Retinal pigment epithelial cell (primary cell): Measurements from ENCODE around the gene SLX4IP.

ENCODE experiments used
- DNase-seq: peaks from one replicate; pipeline ENCODE4 v3.0.0-alpha.2; 2010; ENCODE audit warnings: low read depth
- H3K4me3 ChIP-seq: 2 replicates; pipeline ENCODE4 v1.5.1; 2011; ENCODE audit warnings: mild to moderate bottlenecking, low read length, control low read depth, moderate library complexity
- CTCF ChIP-seq: conservative IDR thresholded peaks from 2 replicates; pipeline ENCODE4 v1.5.1; 2011; ENCODE audit warnings: low read depth, low read length, control low read depth, inconsistent platforms

Gene SLX4IP

DNA sequence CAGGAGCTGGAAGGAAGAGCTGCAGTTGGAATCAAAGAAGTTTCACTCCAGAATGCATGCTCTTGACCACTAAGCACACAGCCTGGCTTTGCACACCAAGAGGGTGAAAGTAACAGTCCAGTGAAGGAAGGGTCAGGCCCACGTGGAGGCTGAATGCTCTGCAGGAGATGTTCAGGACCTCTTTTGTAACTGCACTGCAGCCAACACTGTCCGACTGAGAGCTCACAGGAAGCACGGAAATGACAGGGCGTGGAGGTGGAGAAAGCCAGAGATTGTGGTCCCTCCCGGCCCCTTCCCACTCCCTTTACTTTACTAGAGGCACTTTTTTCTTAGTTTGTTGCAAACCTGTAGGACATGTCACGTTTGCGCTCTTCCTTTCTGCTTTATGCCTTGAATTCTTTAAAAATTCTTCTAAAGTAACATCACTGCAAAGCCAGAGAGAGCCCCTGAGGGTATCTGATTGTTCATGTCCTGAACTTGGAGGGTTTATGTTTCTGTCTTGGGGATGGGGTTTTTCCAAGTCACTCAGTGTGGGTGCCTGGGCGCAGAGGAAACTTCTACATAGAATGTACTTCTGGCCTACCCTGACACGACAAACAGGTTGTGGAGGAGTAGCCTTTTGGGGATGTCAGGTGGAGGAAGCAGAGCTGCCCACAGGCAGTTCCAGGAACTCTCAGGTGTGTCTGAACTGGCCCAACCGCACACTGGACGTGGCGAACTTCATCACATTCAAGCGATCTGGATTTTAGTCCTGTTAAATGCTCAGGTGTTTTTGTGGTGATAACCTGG, 197.8 kb downstream of the SLX4IP start:
- no peak for DNase-seq
- no peak overlapping the region for H3K4me3 ChIP-seq
- no peak for TF ChIP-seq CTCF

DNA sequence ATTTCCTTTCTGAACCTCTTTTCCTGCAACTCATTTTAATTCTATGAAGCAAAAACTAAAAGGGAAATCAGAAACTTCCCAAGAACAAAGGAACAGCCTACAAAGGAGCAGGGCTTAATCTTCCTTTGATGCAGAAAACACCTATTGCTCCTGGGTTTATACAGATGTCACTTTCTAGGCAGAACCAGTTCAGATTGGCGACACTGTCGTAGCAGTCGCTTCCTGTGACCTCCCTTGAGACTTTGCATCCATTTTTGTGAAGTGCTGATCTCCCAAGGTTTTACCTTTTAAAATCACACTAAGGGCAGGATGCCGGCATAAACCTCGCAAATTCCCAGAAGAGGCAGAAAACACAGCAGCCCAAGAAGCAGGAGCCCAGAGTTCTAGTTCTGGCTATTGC, 198.6 kb downstream of the SLX4IP start:
- no peak overlapping the region for H3K4me3 ChIP-seq
- TF ChIP-seq CTCF = no peak
- no peak for DNase-seq

DNA sequence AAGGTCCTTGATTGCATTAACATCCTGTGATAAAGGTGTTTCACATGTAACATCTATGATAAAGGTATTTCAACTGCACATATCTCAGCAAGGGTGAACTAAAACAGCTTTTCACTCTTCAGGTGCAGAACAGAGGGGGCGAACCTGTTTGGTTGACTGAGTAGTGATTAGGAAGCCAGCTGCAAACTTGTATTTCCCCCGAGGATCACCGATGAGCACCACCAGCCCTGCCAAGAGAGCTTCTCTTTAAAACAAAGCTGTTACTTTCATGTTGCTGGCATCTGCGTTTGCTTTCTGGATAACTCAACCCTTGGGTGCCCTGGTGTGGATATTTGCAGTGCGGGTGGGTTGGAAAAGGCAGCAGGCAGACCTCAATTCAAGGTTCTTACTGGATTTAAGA, 199.1 kb downstream of the SLX4IP start:
- TF ChIP-seq CTCF = no peak
- DNase-seq = no peak
- H3K4me3 ChIP-seq = no peak overlapping the region

DNA sequence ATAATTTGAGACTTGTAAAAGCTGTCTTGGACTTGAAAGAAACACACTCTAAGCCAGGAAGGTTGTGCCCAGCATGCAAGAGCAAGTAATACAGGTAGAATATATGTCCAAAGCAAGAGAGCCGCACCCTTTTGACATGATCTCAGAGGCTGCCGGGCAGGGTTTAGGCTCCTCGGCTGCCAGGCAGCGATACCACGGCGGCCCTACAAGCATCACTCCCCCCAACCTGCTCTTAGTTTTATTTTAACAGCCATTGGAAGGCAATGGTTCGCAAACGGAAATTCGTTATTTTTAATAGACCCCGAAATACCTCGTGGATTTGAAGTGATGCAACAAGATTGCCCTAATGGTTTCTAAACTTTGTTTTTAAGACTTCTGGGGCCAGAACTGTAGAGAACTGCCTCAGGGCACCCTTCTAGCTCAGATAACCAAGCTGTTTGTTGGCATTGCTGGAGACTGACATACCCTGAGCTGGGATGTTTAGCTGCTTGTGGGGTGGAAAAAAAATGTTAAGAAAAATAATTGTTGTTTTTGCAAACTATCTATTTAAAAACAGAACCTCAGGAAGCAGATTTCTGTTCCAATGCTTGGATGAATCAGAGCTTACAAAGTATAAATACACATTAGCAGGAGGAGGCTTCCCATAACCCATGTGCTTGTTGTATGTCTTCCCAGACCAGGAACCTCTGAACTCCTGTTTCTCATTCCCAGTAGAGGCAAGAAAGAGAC, 199.7 kb downstream of the SLX4IP start:
- DNase-seq = no peak
- TF ChIP-seq CTCF = no peak
- no peak overlapping the region for H3K4me3 ChIP-seq

DNA sequence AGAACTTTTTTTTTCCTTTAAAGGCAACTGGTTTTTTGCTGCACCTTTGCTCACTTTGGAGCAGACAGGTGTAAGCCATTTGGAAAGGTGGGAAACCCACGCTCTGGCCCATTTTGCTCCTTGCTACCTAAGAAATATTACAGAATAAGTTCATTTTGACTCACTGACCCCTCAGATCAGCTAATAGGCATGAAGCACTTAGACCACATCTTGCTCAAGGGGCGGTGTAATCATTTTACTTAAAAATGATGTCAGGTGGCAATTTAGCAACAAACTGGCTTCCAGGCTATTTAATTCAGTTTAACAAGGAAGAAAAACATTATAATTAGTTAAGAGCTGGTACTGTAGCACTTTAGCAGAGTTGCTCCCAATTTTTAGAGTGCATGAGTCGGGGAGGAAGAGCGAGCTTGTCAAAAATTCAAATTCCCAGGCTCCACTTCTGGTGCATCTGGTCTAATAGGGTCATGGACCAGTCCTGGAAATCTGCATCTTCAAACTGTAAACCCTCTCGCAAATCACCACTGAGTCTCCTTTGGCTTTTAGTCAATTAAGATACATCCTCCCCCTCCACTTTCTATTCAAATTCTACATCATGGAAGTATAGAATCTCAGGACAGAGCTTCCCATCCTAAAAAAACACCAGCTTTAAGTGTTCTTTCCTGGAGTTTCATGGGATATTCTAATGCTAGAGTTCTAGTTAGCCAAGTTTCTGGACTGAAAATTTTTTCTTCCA, 200.5 kb downstream of the SLX4IP start:
- no peak for TF ChIP-seq CTCF
- no peak for DNase-seq
- no peak overlapping the region for H3K4me3 ChIP-seq

DNA sequence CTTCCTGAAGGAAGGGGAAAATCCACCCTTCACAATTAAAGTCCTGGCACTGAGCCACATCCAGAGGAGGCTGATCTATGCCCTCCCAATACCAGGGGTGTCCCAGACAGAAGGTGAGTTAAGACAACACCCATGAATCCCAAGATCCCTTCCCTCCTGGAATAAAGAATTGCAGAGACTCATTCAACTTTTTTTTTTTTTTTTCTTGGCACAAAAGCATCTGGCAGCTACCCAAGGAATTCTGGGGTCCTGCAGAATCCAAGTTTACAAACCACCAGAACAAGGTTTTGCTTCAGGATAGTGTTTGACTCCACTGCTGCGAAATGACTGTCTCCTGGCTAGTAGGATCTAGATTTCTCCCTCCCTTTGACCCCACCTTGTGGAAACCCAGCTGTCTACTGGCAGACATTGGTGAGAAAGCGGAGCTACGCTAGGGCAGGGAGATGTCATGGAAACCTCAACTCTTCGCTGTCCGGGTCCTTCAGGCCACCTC, 201.3 kb downstream of the SLX4IP start:
- no peak overlapping the region for H3K4me3 ChIP-seq
- DNase-seq = no peak
- TF ChIP-seq CTCF = no peak
